HCT116 (cell line): Measurements from ENCODE around the gene ZRANB1. TPM values are rescaled to one million over a fixed set of nuclear protein-coding genes. Genes with fewer than 3 reads are reported as not detected.

ENCODE experiments used
- ATAC-seq: fragments of 200-7000 bp; cut with Tn5 transposase; 2 replicates; pipeline ENCODE4 v1.9.1; 2020; ENCODE audit warnings: mild to moderate bottlenecking, moderate library complexity
- BruUV-seq: library from RNA; stranded (reverse); fragments of 400-500 nt; replicated peaks from 2 replicates; lab custom pipeline; 2021; lab: Mats Ljungman, UMichigan
- CTCF ChIA-PET: fragments of 300-600 bp; sonication (Branson Sonifier 250); formaldehyde crosslinking; loops from one replicate; lab custom pipeline; 2021; ENCODE audit warnings: antibody characterized with exemption; lab: Charles Lee
- POLR2A ChIA-PET: fragments of 300-600, 350-600 bp; sonication (Branson Sonifier 250); formaldehyde crosslinking; loops from one replicate; lab custom pipeline; 2021; ENCODE audit warnings: antibody characterized with exemption; lab: Charles Lee
- RAD21 ChIA-PET, 2 experiments: fragments of 300-600 bp; sonication (Branson Sonifier 250); formaldehyde crosslinking; loops; one replicate each; lab custom pipeline; 2023; ENCODE audit warnings: low total read pairs in 2 of 2; ENCODE audit not compliant: uncharacterized antibody in 2 of 2, unreplicated experiment in 2 of 2, low non-redundant PET in 1 of 2; lab: Charles Lee
- DNase-seq: peaks from one replicate; pipeline ENCODE4 v3.0.0-alpha.2; 2010; ENCODE audit warnings: low read depth, low spot score
- H2AFZ ChIP-seq: fragments of 200-600 bp; shearing (Covaris generic), sonication (generic); 2 replicates; pipeline ENCODE4 v1.6.1; 2017; ENCODE audit warnings: low read depth, mixed run types, mixed read lengths, antibody characterized with exemption, low read length; ENCODE audit not compliant: poor library complexity, severe bottlenecking
- H3K27ac ChIP-seq: 2 replicates; pipeline ENCODE4 v1.5.1; 2012; ENCODE audit warnings: low read depth, low read length
- H3K27me3 ChIP-seq: fragments of 200-600 bp; sonication (generic); 2 replicates; pipeline ENCODE4 v1.6.1; 2016; ENCODE audit warnings: mixed run types, low read length, mixed read lengths; ENCODE audit not compliant: insufficient read depth
- H3K36me3 ChIP-seq, 2 experiments: fragments of 200-500 bp in 1 of 2; fragments of 200-600 bp in 1 of 2; sonication (Bioruptor generic) in 1 of 2; sonication (generic) in 1 of 2; 2 replicates each; pipeline versions ENCODE4 v1.5.1 to v1.6.1; 2014 to 2016; ENCODE audit warnings: low read length in 2 of 2, inconsistent platforms in 1 of 2, mixed read lengths in 1 of 2, mixed run types in 1 of 2; ENCODE audit not compliant: insufficient read depth in 2 of 2, control insufficient read depth in 1 of 2
- H3K4me1 ChIP-seq, 2 experiments: fragments of 200-600 bp in 1 of 2; sonication (generic) in 1 of 2; 2 replicates each; pipeline versions ENCODE4 v1.5.1 to v1.6.1; 2012 to 2017; ENCODE audit warnings: low read length in 2 of 2, inconsistent platforms in 1 of 2, mild to moderate bottlenecking in 1 of 2, mixed read lengths in 1 of 2, mixed run types in 1 of 2, moderate library complexity in 1 of 2; ENCODE audit not compliant: insufficient read depth in 2 of 2, control insufficient read depth in 1 of 2
- H3K4me2 ChIP-seq: fragments of 200-600 bp; sonication (generic); 2 replicates; pipeline ENCODE4 v1.6.1; 2017; ENCODE audit warnings: mixed run types, low read length, mixed read lengths
- H3K4me3 ChIP-seq, 2 experiments: fragments of 200-600 bp in 1 of 2; sonication (generic) in 1 of 2; replicated peaks in 1 of 2; 2 replicates each; pipeline ENCODE4 v1.5.1; 2011 to 2016; ENCODE audit warnings: low read length in 2 of 2, control low read depth in 1 of 2, low read depth in 1 of 2, mild to moderate bottlenecking in 1 of 2, mixed read lengths in 1 of 2, mixed run types in 1 of 2
- H3K79me2 ChIP-seq: fragments of 200-600 bp; sonication (generic); 2 replicates; pipeline ENCODE4 v1.6.1; 2017; ENCODE audit warnings: mild to moderate bottlenecking, mixed run types, low read length, moderate library complexity, mixed read lengths; ENCODE audit not compliant: insufficient read depth
- H3K9ac ChIP-seq: fragments of 200-600 bp; sonication (generic); 2 replicates; pipeline ENCODE4 v1.6.1; 2016; ENCODE audit warnings: low read length, mixed read lengths
- H3K9me2 ChIP-seq: fragments of 200-600 bp; sonication (generic), shearing (Covaris generic); 2 replicates; pipeline ENCODE4 v1.6.1; 2017; ENCODE audit warnings: mixed run types, mild to moderate bottlenecking, moderate library complexity; ENCODE audit not compliant: insufficient read depth
- H3K9me3 ChIP-seq, 2 experiments: fragments of 200-500 bp in 1 of 2; fragments of 200-600 bp in 1 of 2; sonication (Bioruptor generic) in 1 of 2; sonication (generic) in 1 of 2; 2 replicates each; pipeline ENCODE4 v1.6.1; 2014 to 2017; ENCODE audit warnings: low read length in 2 of 2, mixed read lengths in 2 of 2, inconsistent platforms in 1 of 2, low read depth in 1 of 2, mild to moderate bottlenecking in 1 of 2, mixed run types in 1 of 2, moderate library complexity in 1 of 2; ENCODE audit not compliant: control insufficient read depth in 1 of 2, insufficient read depth in 1 of 2
- H4K20me1 ChIP-seq: fragments of 200-600 bp; sonication (generic), shearing (Covaris generic); 2 replicates; pipeline ENCODE4 v1.6.1; 2017; ENCODE audit warnings: mixed run types, mild to moderate bottlenecking, moderate library complexity; ENCODE audit not compliant: insufficient read depth
- CBX3 ChIP-seq: IDR thresholded peaks from 2 replicates; pipeline ENCODE4 v1.6.1; 2012; ENCODE audit warnings: low read depth
- CEBPB ChIP-seq: IDR thresholded peaks from 2 replicates; pipeline ENCODE4 v1.6.1; 2012; ENCODE audit warnings: low read depth
- CTCF ChIP-seq, 3 experiments: fragments of 200-600 bp in 1 of 3; sonication (generic) in 1 of 3; IDR thresholded peaks in 2 of 3; conservative IDR thresholded peaks in 1 of 3; 2 replicates each; pipeline ENCODE4 v1.5.1; 2012 to 2017; ENCODE audit warnings: low read depth in 2 of 3, low read length in 2 of 3, antibody characterized with exemption in 1 of 3, borderline replicate concordance in 1 of 3, control low read depth in 1 of 3, mild to moderate bottlenecking in 1 of 3, mixed read lengths in 1 of 3, mixed run types in 1 of 3, moderate library complexity in 1 of 3; ENCODE audit not compliant: insufficient read depth in 1 of 3
- EGR1 ChIP-seq: IDR thresholded peaks from 2 replicates; pipeline ENCODE4 v1.6.1; 2012; ENCODE audit warnings: low read depth
- FOSL1 ChIP-seq: IDR thresholded peaks from 2 replicates; pipeline ENCODE4 v1.6.1; 2012; ENCODE audit warnings: low read depth
- JUND ChIP-seq: IDR thresholded peaks from 2 replicates; pipeline ENCODE4 v1.6.1; 2012
- RAD21 ChIP-seq: IDR thresholded peaks from 2 replicates; pipeline ENCODE4 v1.6.1; 2012; ENCODE audit warnings: low read depth, mild to moderate bottlenecking
- REST ChIP-seq: IDR thresholded peaks from 2 replicates; pipeline ENCODE4 v1.6.1; 2012; ENCODE audit warnings: low read depth
- SIN3A ChIP-seq: IDR thresholded peaks from 2 replicates; pipeline ENCODE4 v1.6.1; 2012; ENCODE audit warnings: low read depth
- SP1 ChIP-seq: IDR thresholded peaks from 2 replicates; pipeline ENCODE4 v1.6.1; 2012; ENCODE audit warnings: low read depth
- SRF ChIP-seq: IDR thresholded peaks from 2 replicates; pipeline ENCODE4 v1.6.1; 2012; ENCODE audit warnings: low read depth
- TCF7L2 ChIP-seq: IDR thresholded peaks from 2 replicates; pipeline ENCODE4 v1.7.0; 2011; ENCODE audit warnings: borderline replicate concordance, inconsistent platforms; ENCODE audit not compliant: insufficient read depth, insufficient read length; ENCODE audit errors: extremely low read depth
- YY1 ChIP-seq: IDR thresholded peaks from 2 replicates; pipeline ENCODE4 v1.6.1; 2011; ENCODE audit warnings: low read length, low read depth, moderate library complexity, mild to moderate bottlenecking; ENCODE audit not compliant: insufficient replicate concordance; ENCODE audit errors: extremely low read depth
- ZFX ChIP-seq: fragments of 450-650 bp; IDR thresholded peaks from 2 replicates; pipeline ENCODE4 v1.6.1; 2017
- ZNF274 ChIP-seq: fragments of 200-500 bp; sonication (Bioruptor generic); IDR thresholded peaks from 2 replicates; pipeline ENCODE4 v1.6.1; 2014; ENCODE audit warnings: mild to moderate bottlenecking, low read depth, low read length, inconsistent platforms
- intact Hi-C: fragments of 100-400 bp; cut with micrococcal nuclease; formaldehyde crosslinking; loops from 2 replicates; pipeline ENCODE4 v1.10.0; 2022
- total RNA-seq: library from RNA; stranded (reverse); gene quantifications from one replicate; pipeline ENCODE4 v1.2.1, GENCODE V29; 2021; ENCODE audit not compliant: unreplicated experiment
- TF ChIP-seq, protein P1 (sequence below): IDR thresholded peaks from 2 replicates; pipeline ENCODE4 v1.6.1; 2011; ENCODE audit warnings: mild to moderate bottlenecking, low read length, moderate library complexity; ENCODE audit not compliant: insufficient replicate concordance; ENCODE audit errors: extremely low read depth
- TF ChIP-seq, protein P2 (sequence below): IDR thresholded peaks from 2 replicates; pipeline ENCODE4 v1.6.1; 2012

Gene ZRANB1
- total RNA-seq, 1 experiment from 2014 or later = 23.9 TPM

DNA sequence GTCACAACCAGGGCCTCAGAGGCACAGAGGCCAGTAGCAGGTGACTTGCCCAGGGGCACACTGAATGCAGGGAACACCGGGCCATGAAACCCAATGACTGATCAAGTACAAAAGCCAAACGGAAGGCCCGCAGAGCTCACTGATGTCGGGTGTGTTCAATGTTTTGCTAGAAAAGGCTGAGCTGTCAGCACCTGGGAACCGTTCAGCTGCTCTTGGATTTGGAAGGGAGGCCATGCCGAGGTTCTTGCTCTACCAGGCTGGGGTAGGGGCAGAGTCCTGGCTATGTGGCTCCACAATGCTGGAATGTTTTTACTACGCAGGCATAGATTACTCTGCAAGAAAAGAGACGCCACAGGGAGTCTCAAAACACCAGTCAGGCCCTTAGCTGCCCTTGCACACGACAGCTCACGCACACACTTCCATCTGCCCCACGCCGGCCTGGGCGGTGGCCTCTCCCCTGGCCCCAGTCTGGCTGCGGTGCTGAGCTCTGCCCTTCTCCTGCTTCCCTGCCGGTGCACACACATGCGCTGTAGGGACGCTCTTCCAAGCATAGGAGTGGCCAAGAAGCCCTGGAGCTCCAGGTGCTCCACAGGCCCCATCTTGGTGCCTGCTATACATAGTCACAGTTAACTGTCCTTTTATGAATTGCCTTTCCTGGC lies 79.9 kb downstream of the ZRANB1 start:
- POLR2A ChIA-PET = no interaction called here
- Histone ChIP-seq H3K9me3 (no peaks in the 10 kb centered on the region), H3K4me1 (no peaks in the 10 kb centered on the region), H3K4me3 (no peak overlapping the region), H3K9ac (no peak overlapping the region), H3K27me3 (no peaks in the 10 kb centered on the region), H3K27ac (no peak overlapping the region), H3K9me2 (no peaks in the 10 kb centered on the region), H2AFZ (no peak overlapping the region), H3K4me2 (no peak overlapping the region), H4K20me1 (0 out of 2 replicates have a peak, but pooled peaks cover 8% of the 10 kb centered on the region), H3K79me2 (peaks cover 84% of the 10 kb centered on the region), H3K36me3 (peaks cover 5% of the 10 kb centered on the region in 2 experiments; a peak in 2 of 4 replicates)
- intact Hi-C loops = no loop called here
- RAD21 ChIA-PET = no interaction called here
- no peak for DNase-seq
- CTCF ChIA-PET = no interaction called here
- BruUV-seq = no TSS peak
- no peak for ATAC-seq
- TF ChIP-seq, protein P1, sequence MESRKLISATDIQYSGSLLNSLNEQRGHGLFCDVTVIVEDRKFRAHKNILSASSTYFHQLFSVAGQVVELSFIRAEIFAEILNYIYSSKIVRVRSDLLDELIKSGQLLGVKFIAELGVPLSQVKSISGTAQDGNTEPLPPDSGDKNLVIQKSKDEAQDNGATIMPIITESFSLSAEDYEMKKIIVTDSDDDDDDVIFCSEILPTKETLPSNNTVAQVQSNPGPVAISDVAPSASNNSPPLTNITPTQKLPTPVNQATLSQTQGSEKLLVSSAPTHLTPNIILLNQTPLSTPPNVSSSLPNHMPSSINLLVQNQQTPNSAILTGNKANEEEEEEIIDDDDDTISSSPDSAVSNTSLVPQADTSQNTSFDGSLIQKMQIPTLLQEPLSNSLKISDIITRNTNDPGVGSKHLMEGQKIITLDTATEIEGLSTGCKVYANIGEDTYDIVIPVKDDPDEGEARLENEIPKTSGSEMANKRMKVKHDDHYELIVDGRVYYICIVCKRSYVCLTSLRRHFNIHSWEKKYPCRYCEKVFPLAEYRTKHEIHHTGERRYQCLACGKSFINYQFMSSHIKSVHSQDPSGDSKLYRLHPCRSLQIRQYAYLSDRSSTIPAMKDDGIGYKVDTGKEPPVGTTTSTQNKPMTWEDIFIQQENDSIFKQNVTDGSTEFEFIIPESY = no peak
- TF ChIP-seq JUND = no peak
- no peak for TF ChIP-seq TCF7L2
- no peak for TF ChIP-seq ZFX
- no peak for TF ChIP-seq RAD21
- TF ChIP-seq SIN3A = no peak
- TF ChIP-seq YY1 = no peak
- TF ChIP-seq CTCF (IDR thresholded peaks at IDR 0.05 in 2 of 3, conservative IDR thresholded peaks at IDR 0.05 in 1 of 3; ENCODE audit: borderline replicate concordance in 1 of 3, insufficient read depth in 1 of 3, low read depth in 2 of 3, low read length in 2 of 3) = no peak
- no peak for TF ChIP-seq SP1
- TF ChIP-seq EGR1 = no peak
- TF ChIP-seq CBX3 = no peak
- TF ChIP-seq REST = no peak
- TF ChIP-seq CEBPB = no peak
- no peak for TF ChIP-seq SRF
- no peak for TF ChIP-seq ZNF274
- no peak for TF ChIP-seq FOSL1
- TF ChIP-seq, protein P2, sequence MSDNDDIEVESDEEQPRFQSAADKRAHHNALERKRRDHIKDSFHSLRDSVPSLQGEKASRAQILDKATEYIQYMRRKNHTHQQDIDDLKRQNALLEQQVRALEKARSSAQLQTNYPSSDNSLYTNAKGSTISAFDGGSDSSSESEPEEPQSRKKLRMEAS = no peak
